HepG2 (cell line): ENCODE measurements around the gene SLC24A4.

Experiments
- ARID2 ChIP-seq: sonication (generic); formaldehyde crosslinking; IDR thresholded peaks from 2 replicates; pipeline ENCODE4 v1.8.1; 2022; ENCODE audit warnings: mild to moderate bottlenecking, missing genetic modification reagents, borderline replicate concordance
- CBX1 ChIP-seq: IDR thresholded peaks from one replicate; pipeline ENCODE4 v1.6.1; 2016; ENCODE audit warnings: antibody characterized with exemption, low read depth
- EP300 ChIP-seq, 3 experiments: sonication (generic) in 1 of 3; formaldehyde crosslinking in 1 of 3; IDR thresholded peaks; 2 replicates each; pipeline versions ENCODE4 v1.5.1 to v1.6.1; 2011 to 2020; ENCODE audit warnings: low read depth in 2 of 3, low read length in 2 of 3, borderline replicate concordance in 1 of 3, improper control_type of control experiment in 1 of 3, mild to moderate bottlenecking in 1 of 3, missing genetic modification reagents in 1 of 3, moderate library complexity in 1 of 3
- EZH2 ChIP-seq: conservative IDR thresholded peaks from 2 replicates; pipeline ENCODE4 v1.6.1; 2012; ENCODE audit warnings: mild to moderate bottlenecking, low read depth, low read length, moderate library complexity
- FOSL1 ChIP-seq: sonication (generic); formaldehyde crosslinking; IDR thresholded peaks from 2 replicates; pipeline ENCODE4 v1.9.0; 2021; ENCODE audit warnings: missing genetic modification reagents, borderline replicate concordance
- PBX3 ChIP-seq: sonication (generic); formaldehyde crosslinking; IDR thresholded peaks from 2 replicates; pipeline ENCODE4 v1.8.1; 2023; ENCODE audit warnings: missing genetic modification reagents, inconsistent platforms, borderline replicate concordance
- POLR2AphosphoS5 ChIP-seq: IDR thresholded peaks from 2 replicates; pipeline ENCODE4 v1.6.1; 2012; ENCODE audit warnings: low read depth, low read length
- RAD21 ChIP-seq: fragments of 450-650 bp; formaldehyde crosslinking; IDR thresholded peaks from 2 replicates; pipeline ENCODE4 v1.5.0; 2020; ENCODE audit warnings: mild to moderate bottlenecking
- RNF2 ChIP-seq: fragments of 450-650 bp; conservative IDR thresholded peaks from 2 replicates; pipeline ENCODE4 v1.6.1; 2016; ENCODE audit warnings: low read depth
- TF ChIP-seq, protein P1 (sequence below): sonication (generic); formaldehyde crosslinking; IDR thresholded peaks from 2 replicates; pipeline ENCODE4 v1.5.0; 2020; ENCODE audit warnings: missing genetic modification reagents
- TF ChIP-seq, protein P2 (sequence below): sonication (generic); formaldehyde crosslinking; IDR thresholded peaks from 2 replicates; pipeline ENCODE4 v1.5.0; 2020; ENCODE audit warnings: mild to moderate bottlenecking, missing genetic modification reagents, moderate library complexity
- TF ChIP-seq, protein P3 (sequence below), 2 experiments: fragments of 450-650 bp in 1 of 2; sonication (generic) in 1 of 2; formaldehyde crosslinking; IDR thresholded peaks; 2 replicates each; pipeline versions ENCODE4 v1.5.0 to v1.8.0; 2020 to 2022; ENCODE audit warnings: mild to moderate bottlenecking in 1 of 2, missing genetic modification reagents in 1 of 2

DNA sequence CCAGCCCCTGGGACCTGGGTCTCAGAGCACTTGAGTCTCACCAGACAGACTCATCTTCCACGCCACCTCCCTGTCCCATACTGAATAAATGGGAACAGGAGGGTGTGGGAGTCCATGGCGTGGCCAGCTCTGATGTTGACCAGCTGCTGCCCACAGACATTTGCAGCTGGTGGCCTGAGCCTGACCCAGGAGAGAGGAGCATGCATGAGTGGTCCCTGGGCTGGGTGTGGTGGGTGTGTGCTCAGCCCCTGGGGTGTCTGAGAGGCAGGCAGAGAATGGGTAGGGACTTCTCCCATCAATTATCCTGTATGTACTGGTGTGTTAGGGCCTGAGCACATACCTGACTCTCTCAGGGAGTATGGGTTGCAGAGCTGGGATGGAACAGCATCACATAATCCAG, 49.3 kb downstream of the SLC24A4 start:
- TF ChIP-seq FOSL1 (no peak), POLR2AphosphoS5 (no peak), CBX1 (no peak), RNF2 (no peak), EZH2 (no peak), EP300 (IDR thresholded peaks at IDR 0.05; ENCODE audit: low read depth in 2 of 2, low read length in 2 of 2) (no peak), EP300 (CRISPR knock-in tag; IDR thresholded peaks at IDR 0.05; ENCODE audit: borderline replicate concordance) (no peak), PBX3 (no peak), RAD21 (CRISPR knock-in tag) (no peak), ARID2 (CRISPR knock-in tag) (no peak)
- TF ChIP-seq, protein P1, sequence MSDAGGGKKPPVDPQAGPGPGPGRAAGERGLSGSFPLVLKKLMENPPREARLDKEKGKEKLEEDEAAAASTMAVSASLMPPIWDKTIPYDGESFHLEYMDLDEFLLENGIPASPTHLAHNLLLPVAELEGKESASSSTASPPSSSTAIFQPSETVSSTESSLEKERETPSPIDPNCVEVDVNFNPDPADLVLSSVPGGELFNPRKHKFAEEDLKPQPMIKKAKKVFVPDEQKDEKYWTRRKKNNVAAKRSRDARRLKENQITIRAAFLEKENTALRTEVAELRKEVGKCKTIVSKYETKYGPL = no peak
- TF ChIP-seq, protein P2, sequence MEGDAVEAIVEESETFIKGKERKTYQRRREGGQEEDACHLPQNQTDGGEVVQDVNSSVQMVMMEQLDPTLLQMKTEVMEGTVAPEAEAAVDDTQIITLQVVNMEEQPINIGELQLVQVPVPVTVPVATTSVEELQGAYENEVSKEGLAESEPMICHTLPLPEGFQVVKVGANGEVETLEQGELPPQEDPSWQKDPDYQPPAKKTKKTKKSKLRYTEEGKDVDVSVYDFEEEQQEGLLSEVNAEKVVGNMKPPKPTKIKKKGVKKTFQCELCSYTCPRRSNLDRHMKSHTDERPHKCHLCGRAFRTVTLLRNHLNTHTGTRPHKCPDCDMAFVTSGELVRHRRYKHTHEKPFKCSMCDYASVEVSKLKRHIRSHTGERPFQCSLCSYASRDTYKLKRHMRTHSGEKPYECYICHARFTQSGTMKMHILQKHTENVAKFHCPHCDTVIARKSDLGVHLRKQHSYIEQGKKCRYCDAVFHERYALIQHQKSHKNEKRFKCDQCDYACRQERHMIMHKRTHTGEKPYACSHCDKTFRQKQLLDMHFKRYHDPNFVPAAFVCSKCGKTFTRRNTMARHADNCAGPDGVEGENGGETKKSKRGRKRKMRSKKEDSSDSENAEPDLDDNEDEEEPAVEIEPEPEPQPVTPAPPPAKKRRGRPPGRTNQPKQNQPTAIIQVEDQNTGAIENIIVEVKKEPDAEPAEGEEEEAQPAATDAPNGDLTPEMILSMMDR (CRISPR knock-in tag) = no peak
- TF ChIP-seq, protein P3, sequence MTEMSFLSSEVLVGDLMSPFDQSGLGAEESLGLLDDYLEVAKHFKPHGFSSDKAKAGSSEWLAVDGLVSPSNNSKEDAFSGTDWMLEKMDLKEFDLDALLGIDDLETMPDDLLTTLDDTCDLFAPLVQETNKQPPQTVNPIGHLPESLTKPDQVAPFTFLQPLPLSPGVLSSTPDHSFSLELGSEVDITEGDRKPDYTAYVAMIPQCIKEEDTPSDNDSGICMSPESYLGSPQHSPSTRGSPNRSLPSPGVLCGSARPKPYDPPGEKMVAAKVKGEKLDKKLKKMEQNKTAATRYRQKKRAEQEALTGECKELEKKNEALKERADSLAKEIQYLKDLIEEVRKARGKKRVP (CRISPR knock-in tag; IDR thresholded peaks at IDR 0.05) = no peak
